Breast epithelium (tissue), 4 donors: ENCODE measurements around the gene RNF8. TPM values are rescaled to one million over a fixed set of nuclear protein-coding genes. Genes with fewer than 3 reads are reported as not detected.
A peak's percentile ranks its signal among the peaks of the same experiment; 100 is the strongest.

Source experiments
- DNase-seq, 2 donors: peaks; one replicate each; pipeline ENCODE4 v3.0.0-alpha.2; 2019; ENCODE audit warnings: low spot score in 2 of 2
- H3K27ac ChIP-seq, 2 donors: fragments of 200-600 bp; sonication (generic) in 1 of 2; one replicate each; pipeline ENCODE4 v1.5.1; 2016 to 2019; ENCODE audit warnings: mild to moderate bottlenecking in 1 of 2
- H3K27me3 ChIP-seq, 2 donors: fragments of 200-600 bp; sonication (generic) in 1 of 2; one replicate each; pipeline versions ENCODE4 v1.5.1 to v1.6.0; 2017 to 2019; ENCODE audit warnings: control low read depth in 1 of 2, mild to moderate bottlenecking in 1 of 2
- H3K36me3 ChIP-seq: fragments of 200-600 bp; one replicate; pipeline ENCODE4 v1.5.1; 2019
- H3K4me1 ChIP-seq, 2 donors: fragments of 200-600 bp; sonication (generic); one replicate each; pipeline ENCODE4 v1.5.1; 2016 to 2019; ENCODE audit warnings: control low read depth in 1 of 2
- H3K4me3 ChIP-seq, 3 donors: fragments of 200-600 bp; sonication (generic); 1 replicate in 2 of 3; 2 replicates in 1 of 3; pipeline ENCODE4 v1.5.1; 2016 to 2019; ENCODE audit warnings: mild to moderate bottlenecking in 3 of 3, moderate library complexity in 2 of 3
- H3K9me3 ChIP-seq, 2 donors: fragments of 200-600 bp; sonication (generic) in 1 of 2; one replicate each; pipeline ENCODE4 v1.5.1; 2016 to 2019; ENCODE audit warnings: control low read depth in 1 of 2
- CTCF ChIP-seq, 3 donors: fragments of 450-650 bp; IDR thresholded peaks; one replicate each; pipeline ENCODE4 v1.5.1; 2016 to 2017; ENCODE audit warnings: antibody characterized with exemption in 3 of 3, mild to moderate bottlenecking in 3 of 3, moderate library complexity in 3 of 3
- POLR2A ChIP-seq: fragments of 450-650 bp; IDR thresholded peaks from one replicate; pipeline ENCODE4 v1.6.1; 2016; ENCODE audit warnings: antibody characterized with exemption, mild to moderate bottlenecking, moderate library complexity
- POLR2AphosphoS5 ChIP-seq, 3 donors: sonication (generic); formaldehyde crosslinking; IDR thresholded peaks; one replicate each; pipeline ENCODE4 v1.6.1; 2017; ENCODE audit warnings: antibody characterized with exemption in 3 of 3
- intact Hi-C: fragments of 100-400 bp; cut with DNase I; formaldehyde crosslinking; loops from one replicate; pipeline ENCODE4 v1.15.1; 2023; ENCODE audit warnings: low total_unique reads
- total RNA-seq, 3 donors: library from RNA; depleted of rRNA; stranded (reverse); fragments of >200 nt; gene quantifications; one replicate each; pipeline ENCODE4 v1.1.0, GENCODE V29; 2016

The RNF8 gene
- total RNA-seq, 3 donors from 2014 or later, result 7.8 to 16.0 (median 12.8) TPM

- intact Hi-C loops, result no loop called here
- H3K36me3 ChIP-seq, result no peaks in the 10 kb centered on the region
- no peaks in the 10 kb centered on the region for H3K4me1 ChIP-seq
- no peak for TF ChIP-seq POLR2A
- no peak for TF ChIP-seq CTCF (IDR thresholded peaks at IDR 0.05)
- TF ChIP-seq POLR2AphosphoS5 (IDR thresholded peaks at IDR 0.05), result no peak
- peak overlapping the region; percentile 89 to 98 (median 91) for H3K4me3 ChIP-seq
- peak in 1 of 2 donors; percentile 18 for DNase-seq
- no peaks in the 10 kb centered on the region for H3K27me3 ChIP-seq
- H3K27ac ChIP-seq, result peak overlapping the region; percentile 94 to 96
- H3K9me3 ChIP-seq, result no peaks in the 10 kb centered on the region
These were observed 80.0 kb downstream of the RNF8 start for GRCh38 chr6:37433657-37434271.

- Histone ChIP-seq H3K36me3 (no peaks in the 10 kb centered on the region), H3K4me1 (no peaks in the 10 kb centered on the region), H3K27me3 (no peaks in the 10 kb centered on the region), H3K9me3 (no peaks in the 10 kb centered on the region), H3K27ac (no peak overlapping the region), H3K4me3 (no peak overlapping the region)
- no peak for TF ChIP-seq CTCF (IDR thresholded peaks at IDR 0.05)
- no peak for TF ChIP-seq POLR2AphosphoS5 (IDR thresholded peaks at IDR 0.05)
- no peak for TF ChIP-seq POLR2A
- intact Hi-C loops, result no loop called here
- no peak for DNase-seq
These were observed 81.6 kb downstream of the RNF8 start for GRCh38 chr6:37435373-37435772.

- Histone ChIP-seq H3K36me3 (no peaks in the 10 kb centered on the region), H3K27ac (no peak overlapping the region), H3K4me3 (no peak overlapping the region), H3K27me3 (no peaks in the 10 kb centered on the region), H3K4me1 (no peaks in the 10 kb centered on the region), H3K9me3 (no peaks in the 10 kb centered on the region)
- no peak for TF ChIP-seq POLR2AphosphoS5 (IDR thresholded peaks at IDR 0.05)
- no peak for TF ChIP-seq CTCF (IDR thresholded peaks at IDR 0.05)
- TF ChIP-seq POLR2A, result no peak
- DNase-seq, result no peak
- intact Hi-C loops, result no loop called here
These were observed 82.0 kb downstream of the RNF8 start for GRCh38 chr6:37435816-37436215.

- no peaks in the 10 kb centered on the region for H3K27me3 ChIP-seq
- no peak overlapping the region for H3K4me3 ChIP-seq
- H3K4me1 ChIP-seq, result no peaks in the 10 kb centered on the region
- no peaks in the 10 kb centered on the region for H3K9me3 ChIP-seq
- TF ChIP-seq CTCF (IDR thresholded peaks at IDR 0.05) (no peak), POLR2AphosphoS5 (IDR thresholded peaks at IDR 0.05) (no peak)
- intact Hi-C loops, result no loop called here
- no peak overlapping the region for H3K27ac ChIP-seq
- DNase-seq, result no peak
- no peaks in the 10 kb centered on the region for H3K36me3 ChIP-seq
These were observed 85.1 kb downstream of the RNF8 start for GRCh38 chr6:37438930-37439329.

- no peak overlapping the region for H3K27ac ChIP-seq
- no peak for TF ChIP-seq POLR2A
- no peak for TF ChIP-seq CTCF (IDR thresholded peaks at IDR 0.05)
- TF ChIP-seq POLR2AphosphoS5 (IDR thresholded peaks at IDR 0.05), result no peak
- H3K9me3 ChIP-seq, result no peaks in the 10 kb centered on the region
- H3K27me3 ChIP-seq, result no peaks in the 10 kb centered on the region
- DNase-seq, result no peak
- no peak overlapping the region for H3K4me3 ChIP-seq
- H3K4me1 ChIP-seq, result no peaks in the 10 kb centered on the region
- intact Hi-C loops, result no loop called here
- H3K36me3 ChIP-seq, result no peaks in the 10 kb centered on the region
These were observed 87.9 kb downstream of the RNF8 start for GRCh38 chr6:37441651-37442050.
